ENCODE data around the gene EFNA5. TPM values are rescaled to one million over a fixed set of nuclear protein-coding genes. Genes with fewer than 3 reads are reported as not detected.

Gene EFNA5
- total RNA-seq, 4 donors from 2014 or later, result 7.7 to 18.6 (median 9.9) TPM

DNA sequence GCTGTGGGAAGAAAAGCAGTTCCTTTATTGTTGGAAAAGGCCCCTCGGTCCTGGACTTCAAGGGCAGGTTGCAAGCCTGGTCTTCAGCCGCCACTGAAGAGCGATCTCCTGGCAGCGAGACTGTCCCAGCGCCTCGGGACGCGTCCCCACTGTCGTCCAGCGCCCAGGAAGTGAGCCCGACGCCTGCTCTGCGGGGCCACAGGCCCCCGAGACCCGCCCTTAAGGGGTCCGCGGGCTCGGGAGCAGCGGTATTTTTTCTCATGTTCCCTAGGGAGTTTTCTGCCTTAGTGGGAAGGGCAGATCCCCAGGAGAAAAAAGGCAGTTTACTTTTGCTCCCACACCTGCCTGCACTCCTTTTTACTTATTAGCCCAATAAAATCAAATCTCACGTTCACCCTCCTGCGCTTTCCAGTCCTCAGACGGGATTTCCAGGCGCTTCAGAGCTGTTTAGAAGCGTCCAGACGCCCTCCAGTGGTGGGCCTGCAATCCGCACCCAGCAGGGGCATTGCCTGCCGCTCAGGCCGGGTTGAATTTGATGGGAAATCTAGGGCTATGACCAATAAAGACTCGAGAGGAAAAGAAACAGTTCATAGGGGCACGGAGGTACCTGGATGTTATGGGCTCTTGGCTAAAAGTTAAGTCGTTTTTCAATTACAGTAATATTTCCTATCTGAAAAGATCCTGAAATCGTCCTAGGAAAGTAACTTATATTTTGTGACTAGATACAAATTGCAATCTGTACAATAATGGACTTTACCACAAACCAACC lies 2.8 kb upstream of the EFNA5 start:
- TF ChIP-seq, protein P1, sequence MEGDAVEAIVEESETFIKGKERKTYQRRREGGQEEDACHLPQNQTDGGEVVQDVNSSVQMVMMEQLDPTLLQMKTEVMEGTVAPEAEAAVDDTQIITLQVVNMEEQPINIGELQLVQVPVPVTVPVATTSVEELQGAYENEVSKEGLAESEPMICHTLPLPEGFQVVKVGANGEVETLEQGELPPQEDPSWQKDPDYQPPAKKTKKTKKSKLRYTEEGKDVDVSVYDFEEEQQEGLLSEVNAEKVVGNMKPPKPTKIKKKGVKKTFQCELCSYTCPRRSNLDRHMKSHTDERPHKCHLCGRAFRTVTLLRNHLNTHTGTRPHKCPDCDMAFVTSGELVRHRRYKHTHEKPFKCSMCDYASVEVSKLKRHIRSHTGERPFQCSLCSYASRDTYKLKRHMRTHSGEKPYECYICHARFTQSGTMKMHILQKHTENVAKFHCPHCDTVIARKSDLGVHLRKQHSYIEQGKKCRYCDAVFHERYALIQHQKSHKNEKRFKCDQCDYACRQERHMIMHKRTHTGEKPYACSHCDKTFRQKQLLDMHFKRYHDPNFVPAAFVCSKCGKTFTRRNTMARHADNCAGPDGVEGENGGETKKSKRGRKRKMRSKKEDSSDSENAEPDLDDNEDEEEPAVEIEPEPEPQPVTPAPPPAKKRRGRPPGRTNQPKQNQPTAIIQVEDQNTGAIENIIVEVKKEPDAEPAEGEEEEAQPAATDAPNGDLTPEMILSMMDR (IDR thresholded peaks at IDR 0.05; ENCODE audit: low read depth), result no peak

DNA sequence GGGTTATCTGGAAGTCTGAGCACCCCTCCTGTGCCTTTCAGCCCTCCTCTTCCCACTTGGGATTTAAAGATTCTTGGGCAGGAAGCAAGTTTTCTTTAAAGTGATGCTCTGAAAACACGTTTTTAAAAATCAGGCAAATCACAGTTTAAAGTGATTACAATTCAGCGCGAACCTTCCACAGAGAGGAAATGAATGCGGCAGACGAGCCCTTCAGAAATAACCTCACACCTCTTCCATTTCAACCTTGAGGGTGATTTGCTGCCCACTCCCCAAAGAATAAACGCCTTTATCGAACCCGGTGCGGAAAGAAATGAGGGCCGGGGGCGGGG lies 2.3 kb upstream of the EFNA5 start:
- TF ChIP-seq, protein P1 (IDR thresholded peaks at IDR 0.05; ENCODE audit: low read depth), result no peak

DNA sequence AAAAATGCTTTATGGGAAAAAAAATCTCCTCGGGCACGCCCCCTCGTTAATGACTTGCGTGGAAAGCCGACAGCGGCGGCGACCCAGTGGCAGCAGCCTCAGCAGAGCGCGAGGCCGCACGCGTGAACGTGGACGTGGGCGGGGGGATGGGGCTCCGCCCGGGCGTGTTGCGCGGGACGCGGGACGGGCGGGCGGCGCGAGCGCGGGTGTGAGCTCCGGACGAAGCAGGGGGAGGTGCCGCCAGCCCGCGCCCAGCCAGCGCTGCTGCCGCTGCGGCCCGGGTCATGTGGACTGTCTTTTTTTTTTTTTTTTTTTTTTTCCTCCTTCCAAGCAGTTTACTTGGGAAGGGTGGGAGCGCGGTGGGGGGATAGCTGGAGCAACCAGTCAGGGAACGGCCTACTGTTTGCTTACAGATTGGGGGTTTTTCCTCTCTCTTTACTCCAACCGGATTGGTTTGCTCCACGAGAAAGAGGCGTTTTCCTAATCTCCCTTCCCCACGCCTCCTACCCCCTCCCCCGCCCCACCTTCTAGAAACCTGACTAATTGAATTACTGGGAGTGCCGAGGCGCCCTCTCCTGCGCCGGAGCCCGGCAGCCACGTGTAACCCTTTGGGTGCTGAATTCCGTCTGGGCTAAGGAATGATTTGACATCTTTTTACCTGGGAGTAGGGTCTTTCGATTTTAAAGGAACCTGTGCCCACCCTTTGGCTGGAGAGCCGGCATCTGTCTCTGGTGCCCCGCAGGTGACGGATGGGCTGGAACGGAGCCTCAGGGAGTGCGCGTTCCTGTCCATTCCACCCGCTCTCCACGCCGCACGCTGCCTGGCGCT lies 1.7 kb upstream of the EFNA5 start:
- TF ChIP-seq, protein P1 (IDR thresholded peaks at IDR 0.05; ENCODE audit: low read depth), result no peak

DNA sequence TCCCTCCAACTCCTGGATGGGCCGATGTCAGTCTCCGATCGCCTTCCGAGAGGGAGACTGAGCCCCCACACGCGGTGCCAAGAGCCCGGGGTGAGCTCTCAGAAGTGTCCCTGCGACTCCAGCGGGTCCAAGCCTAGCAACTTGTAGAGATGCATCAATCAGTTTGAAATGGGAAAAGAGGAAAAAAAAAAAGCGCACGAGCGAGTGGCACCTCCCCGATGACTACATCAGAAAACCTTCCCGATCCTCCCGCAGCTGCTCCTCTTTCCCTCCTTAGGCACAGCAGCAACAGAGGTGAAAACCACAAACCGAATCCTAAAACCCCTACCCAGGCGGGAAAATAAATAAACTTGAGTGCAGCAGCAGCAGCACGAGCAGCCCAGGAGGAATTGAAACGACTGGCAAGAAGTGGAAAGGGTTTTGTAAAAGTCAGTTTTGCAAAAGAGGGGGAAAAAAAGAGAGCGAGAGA lies 1.0 kb upstream of the EFNA5 start:
- TF ChIP-seq, protein P1 (IDR thresholded peaks at IDR 0.05; ENCODE audit: low read depth), result no peak

DNA sequence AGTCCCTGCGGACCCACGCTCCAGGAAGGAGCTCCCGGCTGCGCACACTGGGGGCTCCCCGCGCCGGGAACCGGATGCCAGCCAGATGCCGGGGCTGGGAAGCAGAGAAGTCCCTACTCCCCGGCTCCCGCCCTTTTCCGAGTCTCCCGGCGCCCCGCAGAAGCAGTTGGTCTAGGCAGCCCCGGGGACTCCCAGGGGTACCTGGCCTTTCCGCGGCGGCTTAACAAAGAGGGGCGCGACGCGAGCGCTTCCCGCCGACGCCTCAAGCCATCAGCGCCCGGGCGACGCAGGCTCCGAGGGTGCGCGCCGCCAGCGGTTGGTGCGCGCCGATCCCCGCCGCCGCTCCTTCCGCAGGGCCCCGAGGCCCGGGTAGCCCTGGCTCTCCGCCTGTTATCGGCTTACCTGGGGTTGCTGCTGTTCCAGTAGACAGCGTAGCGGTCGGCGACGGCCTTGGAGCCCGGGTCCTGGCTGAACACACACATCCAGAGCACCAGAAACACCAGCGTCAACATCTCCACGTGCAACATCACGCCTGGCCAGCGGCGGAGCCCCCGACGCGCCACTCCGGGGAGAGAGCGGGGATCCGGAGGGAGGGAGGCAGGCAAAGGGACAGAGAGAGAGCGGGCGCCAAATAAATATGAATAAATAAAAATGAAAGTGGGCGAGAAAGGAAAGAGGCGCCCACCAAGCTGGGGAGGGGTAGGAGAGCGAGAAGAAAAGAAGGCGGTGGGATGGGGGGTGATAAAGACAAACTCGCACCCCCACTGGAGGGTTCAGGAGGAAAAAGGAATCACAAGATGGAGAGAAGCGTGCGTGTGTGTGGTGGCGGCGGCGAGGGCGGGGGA lies 428 bp downstream of the EFNA5 start:
- TF ChIP-seq, protein P1 (IDR thresholded peaks at IDR 0.05; ENCODE audit: low read depth), result no peak

DNA sequence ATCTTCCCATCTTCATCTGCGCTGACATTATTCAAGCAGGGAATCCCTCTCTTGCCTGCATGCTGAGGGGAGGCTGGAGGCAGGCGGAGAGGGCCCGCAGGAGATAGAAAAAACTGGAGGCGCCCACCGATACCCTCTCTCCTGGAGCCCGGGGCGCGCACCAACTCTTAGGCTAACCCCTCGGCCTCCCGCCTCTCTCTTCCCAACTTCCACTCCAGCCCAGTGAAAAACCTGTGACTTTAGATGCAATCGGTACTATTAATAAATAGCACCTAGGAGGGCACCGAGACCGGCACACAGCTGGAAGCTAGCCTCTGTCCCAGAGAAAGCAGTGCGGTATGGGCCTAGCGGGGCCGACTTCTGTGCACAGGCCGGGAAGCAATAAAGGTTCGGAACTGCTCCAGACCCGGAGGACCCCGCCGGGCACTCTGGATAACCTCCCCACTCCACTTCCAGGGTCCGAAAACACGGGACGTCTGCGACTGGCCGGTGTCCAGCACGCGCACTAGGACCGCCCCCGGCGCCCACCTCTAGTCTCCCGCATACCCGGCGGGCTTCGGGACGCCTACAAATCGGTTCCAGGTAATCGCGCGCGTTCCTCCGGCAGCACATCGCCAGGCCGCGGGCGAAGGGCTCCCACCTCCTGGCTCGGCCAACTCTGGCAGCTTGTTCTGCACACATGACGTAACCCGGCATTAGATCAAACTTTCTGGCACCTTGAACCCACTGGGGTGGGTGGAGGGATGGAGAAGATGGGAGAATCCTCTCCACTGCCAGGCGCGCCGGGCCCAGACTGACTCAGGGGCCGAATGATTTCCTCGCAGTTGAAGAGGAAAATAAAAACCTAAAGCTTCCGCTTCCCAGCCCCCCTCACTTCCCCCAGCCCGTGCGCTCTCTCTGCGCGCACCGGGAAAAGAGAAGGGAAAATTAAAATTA lies 1.4 kb downstream of the EFNA5 start:
- TF ChIP-seq, protein P1 (IDR thresholded peaks at IDR 0.05; ENCODE audit: low read depth), result no peak
